Rectal smooth muscle tissue (tissue), 1 donor: ENCODE results near the gene OXNAD1.

Experiments
- H3K27ac ChIP-seq: one replicate; pipeline ENCODE4 v1.7.0; 2013; ENCODE audit warnings: low read depth, low read length, inconsistent platforms
- H3K27me3 ChIP-seq: one replicate; pipeline ENCODE4 v1.7.0; 2013; ENCODE audit warnings: low read length; ENCODE audit not compliant: control insufficient read depth, insufficient read depth
- H3K36me3 ChIP-seq: one replicate; pipeline ENCODE4 v1.7.0; 2013; ENCODE audit warnings: low read length; ENCODE audit not compliant: control insufficient read depth, insufficient read depth
- H3K4me1 ChIP-seq: one replicate; pipeline ENCODE4 v1.7.0; 2013; ENCODE audit warnings: low read length; ENCODE audit not compliant: control insufficient read depth, insufficient read depth
- H3K4me3 ChIP-seq: one replicate; pipeline ENCODE4 v1.7.0; 2013; ENCODE audit warnings: low read length
- H3K9ac ChIP-seq: one replicate; pipeline ENCODE4 v1.7.0; 2013; ENCODE audit warnings: low read length

OXNAD1 gene

DNA sequence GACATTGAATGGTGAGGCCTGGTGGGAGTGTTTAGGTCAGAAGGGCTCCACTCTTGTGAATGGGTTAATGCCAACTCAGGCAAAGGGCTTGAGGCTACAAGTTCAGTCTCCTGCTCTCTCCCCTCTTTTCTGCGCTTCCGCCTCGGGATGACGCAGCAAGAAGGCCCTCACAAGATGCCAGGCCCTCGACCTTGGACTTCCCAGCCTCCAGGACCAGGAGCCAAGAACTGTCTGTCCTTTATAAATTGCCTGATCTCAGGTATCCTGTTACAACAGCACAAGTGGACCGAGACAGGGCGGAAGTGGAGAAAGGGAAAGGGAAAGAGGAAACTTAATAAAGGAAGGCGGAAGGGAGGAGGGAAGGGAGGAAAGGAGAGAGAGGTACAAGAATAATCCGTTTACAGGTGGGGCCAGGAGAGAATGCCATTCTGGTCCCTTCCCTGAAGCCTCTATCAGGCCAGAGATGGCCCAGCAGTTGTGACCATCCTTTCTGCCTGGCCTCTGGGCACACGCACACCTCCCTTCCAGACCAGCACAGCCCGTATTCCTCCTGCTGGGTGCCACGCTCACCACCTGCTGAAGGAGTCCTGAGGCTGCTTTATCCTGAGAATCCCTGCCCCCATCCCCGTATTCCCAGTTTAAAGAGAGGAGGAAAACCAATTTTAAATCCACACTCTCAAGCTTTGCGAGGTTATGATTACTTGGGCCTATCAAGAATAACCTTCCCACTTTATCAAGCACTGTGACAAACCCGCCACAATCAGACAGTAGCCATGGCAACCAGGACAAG is 64.2 kb downstream of the OXNAD1 start:
- Histone ChIP-seq H3K27me3 (no peaks in the 10 kb centered on the region), H3K27ac (no peak overlapping the region), H3K4me1 (peaks cover 6% of the 10 kb centered on the region), H3K36me3 (peaks cover 10% of the 10 kb centered on the region), H3K9ac (no peak overlapping the region), H3K4me3 (no peak overlapping the region)

DNA sequence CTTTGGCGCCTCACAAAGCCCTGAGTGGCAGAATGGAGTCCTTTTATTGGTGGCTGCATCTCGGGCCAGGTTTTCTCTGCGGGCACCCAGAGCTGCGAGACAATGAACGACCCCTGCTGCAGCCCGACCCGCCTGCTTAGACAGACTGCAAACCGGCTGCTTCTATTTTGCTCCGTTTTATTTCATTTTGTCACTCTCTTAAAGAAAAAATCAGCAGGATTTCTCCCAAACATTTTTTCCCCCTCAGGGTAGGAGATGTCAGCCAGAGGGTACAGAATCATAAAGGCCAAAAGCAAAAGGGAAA is 64.8 kb downstream of the OXNAD1 start:
- Histone ChIP-seq H3K27me3 (no peaks in the 10 kb centered on the region), H3K9ac (no peak overlapping the region), H3K4me3 (no peak overlapping the region), H3K36me3 (peaks cover 10% of the 10 kb centered on the region), H3K27ac (no peak overlapping the region), H3K4me1 (peaks cover 3% of the 10 kb centered on the region)

DNA sequence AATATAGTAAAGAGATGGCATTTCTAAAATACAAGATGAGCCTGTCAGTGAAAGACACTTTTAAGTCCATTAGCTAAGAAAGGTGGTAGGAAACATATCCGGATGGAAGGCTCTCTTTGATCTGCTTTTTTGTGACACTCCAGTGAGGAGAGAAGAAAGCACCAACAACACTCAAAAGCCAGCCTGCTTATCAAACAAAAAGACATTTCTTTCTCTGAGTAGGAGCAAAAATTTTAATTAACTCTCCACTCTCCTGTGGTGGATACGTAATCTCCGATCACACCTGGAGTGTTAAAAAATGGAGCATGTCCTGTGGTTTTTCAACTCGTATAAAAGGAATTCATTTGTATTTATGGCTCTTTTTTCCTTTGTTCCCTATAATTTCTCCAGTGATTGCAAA is 65.3 kb downstream of the OXNAD1 start:
- Histone ChIP-seq H3K27me3 (no peaks in the 10 kb centered on the region), H3K36me3 (peaks cover 6% of the 10 kb centered on the region), H3K4me3 (no peak overlapping the region), H3K27ac (no peak overlapping the region), H3K9ac (no peak overlapping the region), H3K4me1 (no peaks in the 10 kb centered on the region)

DNA sequence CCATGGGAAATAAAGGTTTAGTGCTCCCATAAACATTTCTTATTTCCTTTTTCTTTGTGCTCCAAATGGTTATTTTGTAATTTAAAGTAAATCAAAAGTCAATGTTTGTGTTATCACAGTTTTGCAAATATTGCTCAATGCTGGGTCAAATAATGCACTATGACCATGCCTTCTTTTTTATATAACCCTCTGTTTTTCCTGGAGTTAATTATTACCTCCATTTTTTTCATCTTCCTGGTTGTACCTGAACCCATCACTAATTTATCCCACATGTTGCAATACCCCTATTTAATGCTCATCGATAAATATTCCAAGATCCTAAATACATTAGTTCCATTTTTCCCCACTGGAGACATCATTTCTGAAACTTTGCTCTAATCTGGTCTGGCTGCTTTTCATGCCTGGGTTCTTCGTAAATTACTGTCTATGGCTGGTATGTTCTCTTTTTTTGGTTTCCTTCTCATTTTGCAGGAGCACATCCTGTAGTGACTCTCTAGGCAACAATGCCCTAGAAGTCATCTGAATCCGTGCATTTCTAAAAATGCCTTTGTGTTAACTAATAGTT is 66.4 kb downstream of the OXNAD1 start:
- H3K36me3 ChIP-seq: peaks cover 4% of the 10 kb centered on the region
- no peaks in the 10 kb centered on the region for H3K4me1 ChIP-seq
- H3K27ac ChIP-seq: no peak overlapping the region
- no peak overlapping the region for H3K4me3 ChIP-seq
- H3K9ac ChIP-seq: no peak overlapping the region
- H3K27me3 ChIP-seq: no peaks in the 10 kb centered on the region

DNA sequence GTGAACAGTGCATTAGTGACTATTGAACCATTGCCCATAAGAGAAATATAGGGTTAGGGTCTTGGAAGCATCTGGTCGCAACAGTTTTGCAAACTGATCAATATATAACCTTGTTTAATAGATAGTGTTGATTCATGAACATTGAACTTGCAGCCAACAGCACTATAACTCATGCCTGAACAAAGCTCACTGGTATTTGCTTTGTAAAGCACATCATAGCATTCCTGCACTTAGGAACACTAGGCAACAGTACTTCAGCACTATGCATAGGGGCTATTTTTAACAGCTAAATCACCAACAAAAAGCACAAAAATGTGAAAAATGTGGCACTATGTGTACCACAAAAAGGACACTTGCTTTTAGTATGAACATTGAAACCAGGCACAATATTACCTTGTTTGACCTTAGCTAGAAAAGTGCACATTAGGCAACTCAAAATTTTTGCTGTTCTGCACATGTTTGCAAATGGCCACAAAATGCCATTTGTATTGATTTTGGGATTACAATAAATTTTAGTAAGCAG is 68.0 kb downstream of the OXNAD1 start:
- Histone ChIP-seq H3K4me3 (no peak overlapping the region), H3K4me1 (no peaks in the 10 kb centered on the region), H3K27ac (no peak overlapping the region), H3K9ac (no peak overlapping the region), H3K36me3 (peaks cover 3% of the 10 kb centered on the region), H3K27me3 (no peaks in the 10 kb centered on the region)

DNA sequence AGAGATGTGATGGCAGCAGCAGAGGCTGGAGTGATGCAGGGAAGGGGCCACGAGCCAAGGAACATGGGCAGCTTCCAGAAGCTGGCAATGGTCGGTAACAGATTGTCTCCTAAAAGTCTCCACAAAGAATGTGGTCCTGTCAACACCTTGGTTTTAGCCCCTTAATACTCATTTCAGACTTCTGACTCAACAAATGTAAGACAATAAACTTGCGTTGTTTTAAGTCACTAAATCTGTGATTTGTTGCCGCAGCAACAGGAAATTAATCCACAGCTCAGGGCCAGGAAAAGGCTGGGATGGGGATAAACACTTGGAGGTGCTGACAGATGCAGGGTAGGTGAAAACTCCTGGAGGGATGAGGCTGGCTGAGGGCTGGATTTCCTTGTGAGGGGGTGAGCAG is 69.9 kb downstream of the OXNAD1 start:
- Histone ChIP-seq H3K4me1 (no peaks in the 10 kb centered on the region), H3K27me3 (no peaks in the 10 kb centered on the region), H3K9ac (no peak overlapping the region), H3K4me3 (no peak overlapping the region), H3K36me3 (peaks cover 5% of the 10 kb centered on the region), H3K27ac (no peak overlapping the region)

DNA sequence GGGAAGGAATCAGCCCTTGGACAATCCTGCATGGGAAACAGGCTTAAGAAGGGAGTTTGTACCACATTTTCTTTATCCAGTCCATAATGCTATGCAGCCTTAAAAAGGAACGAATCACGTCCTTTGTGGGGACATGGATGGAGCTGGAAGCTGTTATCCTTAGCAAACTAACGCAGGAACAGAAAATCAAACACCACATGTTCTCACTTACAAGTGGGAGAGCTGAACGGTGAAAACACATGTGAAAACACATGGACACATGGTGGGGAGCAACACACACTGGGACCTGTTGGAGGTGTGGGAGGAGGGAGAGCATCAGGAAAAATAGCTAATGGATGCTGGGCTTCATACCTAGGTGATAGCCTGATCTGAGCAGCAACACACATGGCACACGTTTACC is 70.3 kb downstream of the OXNAD1 start:
- H3K9ac ChIP-seq: no peak overlapping the region
- no peaks in the 10 kb centered on the region for H3K27me3 ChIP-seq
- peaks cover 5% of the 10 kb centered on the region for H3K36me3 ChIP-seq
- H3K27ac ChIP-seq: no peak overlapping the region
- H3K4me1 ChIP-seq: no peaks in the 10 kb centered on the region
- no peak overlapping the region for H3K4me3 ChIP-seq

DNA sequence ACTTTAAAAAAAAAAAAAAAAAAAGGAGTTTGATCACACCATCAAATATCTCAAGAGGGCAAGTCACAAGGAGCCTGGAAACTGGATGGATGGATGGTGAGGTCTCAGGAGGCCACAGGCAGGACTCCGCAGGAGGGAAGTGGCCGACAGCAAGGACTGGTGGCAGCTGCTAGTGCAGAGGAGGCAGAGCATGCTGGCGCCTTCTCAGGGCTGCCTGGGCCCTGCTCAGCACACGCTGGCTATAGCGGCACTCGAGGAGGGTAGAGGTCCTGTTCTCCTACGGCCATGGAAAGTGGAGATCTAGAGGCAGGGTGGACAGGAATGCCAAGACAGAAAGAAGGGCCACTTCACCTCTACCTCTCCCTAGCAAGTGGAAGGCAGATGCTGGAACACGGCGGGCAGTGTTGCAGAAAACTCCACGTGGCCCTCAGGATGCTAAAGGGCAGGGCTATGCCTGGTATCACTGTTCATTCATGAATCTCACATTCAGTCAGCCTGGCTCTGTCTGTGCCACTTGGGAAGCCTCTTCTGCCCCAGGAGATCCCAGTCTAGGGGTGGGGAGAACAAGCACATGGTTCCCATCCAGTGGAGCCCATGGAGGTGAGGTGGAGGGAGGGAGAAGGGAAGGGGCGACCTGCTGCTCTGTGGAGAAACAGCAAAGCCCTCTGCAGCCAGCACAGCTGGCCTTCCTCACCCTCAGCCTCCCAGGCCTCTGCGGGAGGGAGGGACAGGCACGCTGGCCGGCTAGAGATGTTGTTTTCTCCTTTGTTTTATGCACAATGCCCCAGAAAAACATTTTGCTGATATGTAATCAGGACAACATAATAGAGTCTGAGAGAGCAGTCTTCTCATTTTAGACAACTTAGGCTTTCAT is 71.0 kb downstream of the OXNAD1 start:
- no peak overlapping the region for H3K4me3 ChIP-seq
- H3K27ac ChIP-seq: no peak overlapping the region
- no peaks in the 10 kb centered on the region for H3K4me1 ChIP-seq
- no peaks in the 10 kb centered on the region for H3K27me3 ChIP-seq
- peaks cover 5% of the 10 kb centered on the region for H3K36me3 ChIP-seq
- no peak overlapping the region for H3K9ac ChIP-seq

DNA sequence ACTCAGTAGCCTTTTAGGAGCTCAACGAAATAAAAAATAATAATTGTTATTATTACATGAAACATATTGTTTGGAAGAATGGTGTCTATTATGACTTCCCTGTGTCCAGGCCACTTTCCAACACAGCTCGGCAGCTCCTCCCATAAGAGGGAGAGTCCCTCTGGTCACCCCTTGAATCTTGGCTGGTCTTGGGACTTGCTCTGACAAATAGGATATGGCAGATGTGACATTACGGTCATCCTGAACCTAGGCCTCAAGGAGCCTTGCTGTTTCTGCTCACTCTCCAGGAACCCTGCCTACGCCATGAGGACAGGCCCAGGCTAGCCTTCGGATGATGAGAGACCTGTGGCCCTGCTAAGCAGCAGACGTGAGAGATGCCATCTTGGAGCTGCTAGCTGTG is 71.8 kb downstream of the OXNAD1 start:
- no peaks in the 10 kb centered on the region for H3K27me3 ChIP-seq
- H3K9ac ChIP-seq: no peak overlapping the region
- H3K4me3 ChIP-seq: no peak overlapping the region
- H3K27ac ChIP-seq: no peak overlapping the region
- H3K4me1 ChIP-seq: no peaks in the 10 kb centered on the region
- H3K36me3 ChIP-seq: peaks cover 5% of the 10 kb centered on the region

DNA sequence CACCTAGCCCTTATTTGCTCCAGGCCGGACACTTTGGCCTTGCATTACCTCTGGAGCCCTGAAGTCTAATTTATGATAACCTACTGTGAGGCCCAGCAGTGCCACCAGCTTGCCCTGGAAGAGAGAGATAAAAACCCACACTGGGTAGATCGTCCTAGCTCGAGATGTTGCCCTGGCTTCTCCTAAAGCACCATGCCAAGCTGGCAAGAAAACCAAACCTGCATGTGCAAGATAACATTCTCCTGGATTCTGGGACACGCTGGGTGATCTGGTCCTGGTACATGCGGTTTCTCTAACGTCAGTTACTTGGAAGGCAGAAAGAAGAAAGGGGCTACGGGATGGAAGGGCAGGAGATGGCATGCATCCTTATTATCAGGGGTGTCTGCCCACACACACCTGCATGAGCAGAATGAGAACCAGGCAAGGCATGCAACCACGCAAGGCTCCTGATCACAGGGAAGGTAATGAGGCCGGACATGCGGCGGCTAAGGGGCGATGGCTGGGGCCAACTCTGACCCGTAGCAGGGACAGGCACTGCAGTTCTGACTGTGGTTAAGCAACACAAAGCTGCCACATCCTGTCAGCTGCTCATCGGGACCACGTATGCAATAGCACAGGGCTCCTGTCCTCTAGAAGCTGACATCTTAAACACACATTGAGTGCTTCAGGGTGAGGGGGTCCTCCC is 73.0 kb downstream of the OXNAD1 start:
- H3K27ac ChIP-seq: no peak overlapping the region
- H3K9ac ChIP-seq: no peak overlapping the region
- no peaks in the 10 kb centered on the region for H3K27me3 ChIP-seq
- H3K4me3 ChIP-seq: no peak overlapping the region
- peaks cover 5% of the 10 kb centered on the region for H3K36me3 ChIP-seq
- no peaks in the 10 kb centered on the region for H3K4me1 ChIP-seq

DNA sequence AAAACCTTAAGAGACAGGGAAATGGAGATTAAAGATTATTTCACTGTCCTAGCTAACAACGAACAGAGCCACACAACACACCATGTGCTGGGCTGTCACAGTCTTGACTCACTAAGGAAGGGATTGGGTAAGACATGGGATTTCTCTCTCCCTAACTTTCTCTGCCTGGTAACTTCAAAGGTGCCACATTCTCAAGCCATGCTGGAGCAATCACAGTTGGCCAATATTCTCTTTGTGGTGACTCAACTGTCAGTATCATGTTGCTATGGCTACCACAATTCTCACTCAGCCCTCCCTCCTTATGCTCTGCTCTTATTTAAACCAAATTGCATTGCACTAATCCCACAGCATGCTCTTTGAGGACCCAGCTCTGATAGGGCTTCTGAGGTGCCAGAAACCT is 74.0 kb downstream of the OXNAD1 start:
- Histone ChIP-seq H3K4me3 (no peak overlapping the region), H3K27ac (no peak overlapping the region), H3K4me1 (no peaks in the 10 kb centered on the region), H3K9ac (no peak overlapping the region), H3K36me3 (peaks cover 5% of the 10 kb centered on the region), H3K27me3 (no peaks in the 10 kb centered on the region)

DNA sequence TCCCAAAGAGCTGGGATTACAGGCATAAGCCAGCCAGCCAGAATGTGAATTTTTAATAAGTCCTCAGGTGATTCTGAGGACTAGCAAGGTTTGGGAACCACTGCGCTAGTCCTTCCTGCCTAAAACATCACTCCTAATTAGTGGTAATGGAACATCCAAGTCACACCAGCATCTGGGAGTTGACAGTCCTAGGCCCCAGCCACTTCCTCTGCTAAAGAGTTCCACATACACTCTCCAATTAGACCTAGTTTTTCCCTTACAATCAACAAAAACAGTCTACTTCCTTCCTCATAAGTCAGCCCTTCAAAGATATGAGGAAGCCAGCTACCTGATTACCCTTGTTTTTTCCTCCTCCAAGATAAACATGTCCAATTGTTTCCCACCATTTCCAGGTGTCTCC is 78.1 kb downstream of the OXNAD1 start:
- no peak overlapping the region for H3K27ac ChIP-seq
- H3K27me3 ChIP-seq: no peaks in the 10 kb centered on the region
- no peaks in the 10 kb centered on the region for H3K4me1 ChIP-seq
- H3K36me3 ChIP-seq: peaks cover 6% of the 10 kb centered on the region
- H3K9ac ChIP-seq: no peak overlapping the region
- no peak overlapping the region for H3K4me3 ChIP-seq
